Stomach smooth muscle (tissue), 2 donors: ENCODE results near the gene TTC33.
"Not testable (repeated sequence)": the region's sequence is repeated elsewhere in the genome, so short reads cannot be mapped to it uniquely, and the experiment has no call there.

Experiments used
- H3K27ac ChIP-seq: one replicate; pipeline ENCODE4 v1.7.0; 2013; ENCODE audit warnings: mild to moderate bottlenecking, low read length, inconsistent platforms
- H3K27me3 ChIP-seq, 2 donors: one replicate each; pipeline ENCODE4 v1.7.0; 2013; ENCODE audit warnings: low read length in 2 of 2; ENCODE audit not compliant: insufficient read depth in 2 of 2, control insufficient read depth in 1 of 2
- H3K36me3 ChIP-seq, 2 donors: one replicate each; pipeline ENCODE4 v1.7.0; 2013; ENCODE audit warnings: low read length in 2 of 2; ENCODE audit not compliant: control insufficient read depth in 2 of 2, insufficient read depth in 2 of 2
- H3K4me1 ChIP-seq: one replicate; pipeline ENCODE4 v1.7.0; 2013; ENCODE audit warnings: low read length; ENCODE audit not compliant: control insufficient read depth, insufficient read depth
- H3K4me3 ChIP-seq, 2 donors: one replicate each; pipeline ENCODE4 v1.7.0; 2013; ENCODE audit warnings: low read length in 2 of 2
- H3K9ac ChIP-seq, 2 donors: one replicate each; pipeline ENCODE4 v1.7.0; 2013; ENCODE audit warnings: low read length in 2 of 2, mild to moderate bottlenecking in 1 of 2
- H3K9me3 ChIP-seq, 2 donors: one replicate each; pipeline ENCODE4 v1.7.0; 2013; ENCODE audit warnings: low read length in 2 of 2; ENCODE audit not compliant: control insufficient read depth in 2 of 2
- donor health status: healthy.
- donor health status: Pancreatic carcinoma.

The TTC33 gene

GRCh38 chr5:40571729-40572128, 184.0 kb downstream of the TTC33 start:
- no peak overlapping the region for H3K27ac ChIP-seq

GRCh38 chr5:40570408-40571129, 185.2 kb downstream of the TTC33 start:
- Histone ChIP-seq H3K9ac (no peak overlapping the region), H3K4me1 (no peaks in the 10 kb centered on the region), H3K27me3 (no peaks in the 10 kb centered on the region), H3K27ac (no peak overlapping the region), H3K9me3 (no peaks in the 10 kb centered on the region), H3K36me3 (no peaks in the 10 kb centered on the region), H3K4me3 (no peak overlapping the region)

More at GRCh38 chr5:40571729-40572128, 184.0 kb downstream of the TTC33 start:
- no peak overlapping the region for H3K4me3 ChIP-seq
- H3K9me3 ChIP-seq = no peaks in the 10 kb centered on the region
- no peak overlapping the region for H3K9ac ChIP-seq
- H3K27me3 ChIP-seq = no peaks in the 10 kb centered on the region
- no peaks in the 10 kb centered on the region for H3K4me1 ChIP-seq
- no peaks in the 10 kb centered on the region for H3K36me3 ChIP-seq

GRCh38 chr5:40569546-40570270, 186.1 kb downstream of the TTC33 start:
- Histone ChIP-seq H3K27me3 (no peaks in the 10 kb centered on the region), H3K9ac (no peak overlapping the region), H3K4me3 (no peak overlapping the region), H3K27ac (no peak overlapping the region), H3K4me1 (no peaks in the 10 kb centered on the region), H3K9me3 (no peaks in the 10 kb centered on the region), H3K36me3 (no peaks in the 10 kb centered on the region)

- Histone ChIP-seq H3K27ac (no peak overlapping the region), H3K36me3 (no peaks in the 10 kb centered on the region), H3K4me3 (no peak overlapping the region), H3K9me3 (no peaks in the 10 kb centered on the region), H3K27me3 (no peaks in the 10 kb centered on the region), H3K9ac (no peak overlapping the region), H3K4me1 (no peaks in the 10 kb centered on the region)
These were observed 187.2 kb downstream of the TTC33 start for GRCh38 chr5:40568548-40568947.

GRCh38 chr5:40563173-40563572, 192.6 kb downstream of the TTC33 start:
- not testable (repeated sequence) for H3K27me3 ChIP-seq, H3K9ac ChIP-seq, H3K36me3 ChIP-seq, H3K4me3 ChIP-seq, H3K4me1 ChIP-seq, H3K9me3 ChIP-seq, H3K27ac ChIP-seq

- H3K4me3 ChIP-seq = no peak overlapping the region
- H3K9ac ChIP-seq = no peak overlapping the region
- no peaks in the 10 kb centered on the region for H3K4me1 ChIP-seq
- H3K27ac ChIP-seq = no peak overlapping the region
- H3K36me3 ChIP-seq = no peaks in the 10 kb centered on the region
- no peaks in the 10 kb centered on the region for H3K9me3 ChIP-seq
- H3K27me3 ChIP-seq = no peaks in the 10 kb centered on the region
These were observed 195.2 kb downstream of the TTC33 start for GRCh38 chr5:40560474-40561110.

GRCh38 chr5:40559306-40559705, 196.5 kb downstream of the TTC33 start:
- Histone ChIP-seq H3K27ac (no peak overlapping the region), H3K9me3 (no peaks in the 10 kb centered on the region), H3K36me3 (no peaks in the 10 kb centered on the region), H3K9ac (no peak overlapping the region), H3K27me3 (no peaks in the 10 kb centered on the region), H3K4me1 (no peaks in the 10 kb centered on the region), H3K4me3 (no peak overlapping the region)

GRCh38 chr5:40557501-40557900, 198.3 kb downstream of the TTC33 start:
- no peaks in the 10 kb centered on the region for H3K4me1 ChIP-seq
- H3K4me3 ChIP-seq = no peak overlapping the region
- no peak overlapping the region for H3K27ac ChIP-seq
- no peak overlapping the region for H3K9ac ChIP-seq
- no peaks in the 10 kb centered on the region for H3K9me3 ChIP-seq
- H3K27me3 ChIP-seq = no peaks in the 10 kb centered on the region
- H3K36me3 ChIP-seq = no peaks in the 10 kb centered on the region

- no peaks in the 10 kb centered on the region for H3K36me3 ChIP-seq
- H3K9me3 ChIP-seq = no peaks in the 10 kb centered on the region
- H3K4me1 ChIP-seq = no peaks in the 10 kb centered on the region
- no peak overlapping the region for H3K4me3 ChIP-seq
- no peak overlapping the region for H3K9ac ChIP-seq
- no peaks in the 10 kb centered on the region for H3K27me3 ChIP-seq
- no peak overlapping the region for H3K27ac ChIP-seq
These were observed 198.9 kb downstream of the TTC33 start for GRCh38 chr5:40556811-40557210.

GRCh38 chr5:40555886-40556285, 199.9 kb downstream of the TTC33 start:
- Histone ChIP-seq H3K4me1 (no peaks in the 10 kb centered on the region), H3K27ac (no peak overlapping the region), H3K4me3 (no peak overlapping the region), H3K9me3 (no peaks in the 10 kb centered on the region), H3K9ac (no peak overlapping the region), H3K27me3 (no peaks in the 10 kb centered on the region), H3K36me3 (no peaks in the 10 kb centered on the region)

- H3K27ac ChIP-seq = no peak overlapping the region
- no peak overlapping the region for H3K4me3 ChIP-seq
- no peak overlapping the region for H3K9ac ChIP-seq
- H3K36me3 ChIP-seq = no peaks in the 10 kb centered on the region
- no peaks in the 10 kb centered on the region for H3K9me3 ChIP-seq
- no peaks in the 10 kb centered on the region for H3K4me1 ChIP-seq
- no peaks in the 10 kb centered on the region for H3K27me3 ChIP-seq
These were observed 200.9 kb downstream of the TTC33 start for GRCh38 chr5:40554813-40555212.
